Natural killer cell treated with Interleukin-12 subunit alpha and Interleukin-12 subunit beta and Interleukin-15 and Interleukin-18, amount 100 ng/mL, for 72 hours (primary cell): ENCODE data around the gene DPYD. TPM values are rescaled to one million over a fixed set of nuclear protein-coding genes. Genes with fewer than 3 reads are reported as not detected.

Source experiments
- ATAC-seq, 2 donors: fragments of 150-1000 bp; cut with Tn5 transposase in 1 of 2; sonication (Bioruptor Pico), chemical (Tn5 transposase) in 1 of 2; 2 replicates each; pipeline ENCODE4 v1.10.0; 2021
- DNase-seq: peaks from one replicate; pipeline ENCODE4 v3.0.0; 2022; ENCODE audit warnings: low spot score
- H3K27ac Mint-ChIP-seq, 2 donors: 1 replicate in 1 of 2; 2 replicates in 1 of 2; pipeline ENCODE4 v1.8.0; 2022; ENCODE audit warnings: mixed read lengths in 2 of 2, mild to moderate bottlenecking in 1 of 2, moderate library complexity in 1 of 2
- H3K27me3 Mint-ChIP-seq, 2 donors: 1 replicate in 1 of 2; 2 replicates in 1 of 2; pipeline ENCODE4 v1.8.0; 2022; ENCODE audit warnings: mixed read lengths in 2 of 2
- H3K36me3 Mint-ChIP-seq: one replicate; pipeline ENCODE4 v1.8.0; 2022; ENCODE audit warnings: mixed read lengths
- H3K4me1 Mint-ChIP-seq, 2 donors: 1 replicate in 1 of 2; 2 replicates in 1 of 2; pipeline ENCODE4 v1.8.0; 2022; ENCODE audit warnings: low read depth in 2 of 2, mixed read lengths in 2 of 2, mild to moderate bottlenecking in 1 of 2
- H3K4me3 Mint-ChIP-seq: one replicate; pipeline ENCODE4 v1.8.0; 2022; ENCODE audit warnings: mixed read lengths
- H3K9me3 Mint-ChIP-seq: 2 replicates; pipeline ENCODE4 v1.8.0; 2022; ENCODE audit warnings: mixed read lengths
- total RNA-seq, 2 donors: library from RNA; stranded (reverse); gene quantifications; one replicate each; pipeline ENCODE4 v1.2.3, GENCODE V29; 2022

DPYD gene
- total RNA-seq, 2 donors from 2014 or later = 33.9 to 34.8 TPM

DNA sequence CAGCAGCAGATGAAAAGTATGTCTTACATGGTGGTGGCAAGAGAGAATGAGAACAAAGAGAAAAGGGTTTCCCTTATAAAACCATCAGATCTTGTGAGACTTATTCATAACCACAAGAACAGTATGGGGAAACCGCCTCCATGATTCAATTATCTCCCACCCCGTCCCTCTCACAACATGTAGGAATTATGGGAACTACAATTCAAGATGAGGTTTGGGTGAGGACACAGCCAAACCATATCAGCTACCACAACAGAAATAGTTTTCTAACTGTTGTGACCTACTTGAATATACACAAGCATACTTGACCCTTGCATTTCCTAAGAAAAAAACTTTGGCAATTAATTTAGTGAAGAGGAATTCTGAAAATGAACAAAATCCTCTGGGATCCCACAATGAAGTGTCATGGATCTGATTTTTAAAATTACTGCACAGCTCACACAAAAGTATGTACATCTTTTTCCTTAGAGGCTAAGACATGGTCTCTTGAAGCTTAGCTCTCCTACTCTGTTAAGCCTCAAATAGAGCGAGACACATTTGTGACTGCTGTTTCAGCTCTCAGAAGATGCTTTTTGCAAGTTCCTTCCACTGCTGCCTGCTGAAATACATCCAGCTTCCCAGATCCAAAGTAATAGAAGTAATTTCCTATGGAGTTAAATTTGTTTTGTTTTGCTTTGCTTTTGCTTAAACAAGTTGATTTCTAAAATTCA is 265.8 kb downstream of the DPYD start:
- ATAC-seq = no peak
- Mint-ChIP-seq H3K4me3 (no peak overlapping the region), H3K9me3 (no peaks in the 10 kb centered on the region), H3K36me3 (no peaks in the 10 kb centered on the region), H3K27ac (no peak overlapping the region), H3K27me3 (no peaks in the 10 kb centered on the region), H3K4me1 (peaks cover 3 to 10% of the 10 kb centered on the region in 2 donors)
- no peak for DNase-seq

GRCh38 chr1:97651250-97651649 is 269.6 kb downstream of the DPYD start:
- no peaks in the 10 kb centered on the region for H3K27me3 Mint-ChIP-seq
- H3K4me3 Mint-ChIP-seq = no peak overlapping the region
- no peak for DNase-seq
- H3K4me1 Mint-ChIP-seq = peaks cover 3 to 10% of the 10 kb centered on the region in 2 donors
- no peak overlapping the region for H3K27ac Mint-ChIP-seq
- peaks cover 5% of the 10 kb centered on the region for H3K9me3 Mint-ChIP-seq
- ATAC-seq = no peak
- H3K36me3 Mint-ChIP-seq = peaks cover 13% of the 10 kb centered on the region

DNA sequence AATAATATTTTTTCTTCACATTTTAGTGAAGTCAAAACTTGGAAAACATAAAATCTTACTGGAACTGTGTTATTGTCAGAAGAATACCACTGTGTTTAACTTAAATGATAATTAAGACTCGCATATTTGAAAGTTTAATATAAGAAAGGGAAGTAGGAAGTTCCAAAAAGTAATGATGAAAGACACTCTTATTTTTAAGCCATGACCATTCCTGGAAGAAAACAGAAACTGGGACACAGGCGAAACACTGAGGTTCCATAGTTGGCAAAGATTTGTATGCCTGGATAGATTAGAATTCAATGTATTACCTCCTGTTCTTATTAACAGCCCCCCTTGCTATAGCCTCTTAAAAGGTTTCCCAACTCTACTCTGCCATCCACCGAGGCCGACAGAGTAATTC is 271.2 kb downstream of the DPYD start:
- peaks cover 20% of the 10 kb centered on the region for H3K36me3 Mint-ChIP-seq
- no peaks in the 10 kb centered on the region for H3K27me3 Mint-ChIP-seq
- H3K4me1 Mint-ChIP-seq = peaks cover 3 to 10% of the 10 kb centered on the region in 2 donors
- H3K27ac Mint-ChIP-seq = no peak overlapping the region
- H3K9me3 Mint-ChIP-seq = peaks cover 7% of the 10 kb centered on the region
- DNase-seq = no peak
- ATAC-seq = no peak
- H3K4me3 Mint-ChIP-seq = no peak overlapping the region

GRCh38 chr1:97647776-97648175 is 273.1 kb downstream of the DPYD start:
- DNase-seq (no peak), ATAC-seq (no peak)
- Mint-ChIP-seq H3K27ac (no peak overlapping the region), H3K9me3 (peaks cover 7% of the 10 kb centered on the region), H3K4me1 (peaks cover 1 to 2% of the 10 kb centered on the region in 2 donors), H3K36me3 (peaks cover 20% of the 10 kb centered on the region), H3K27me3 (no peaks in the 10 kb centered on the region), H3K4me3 (no peak overlapping the region)

DNA sequence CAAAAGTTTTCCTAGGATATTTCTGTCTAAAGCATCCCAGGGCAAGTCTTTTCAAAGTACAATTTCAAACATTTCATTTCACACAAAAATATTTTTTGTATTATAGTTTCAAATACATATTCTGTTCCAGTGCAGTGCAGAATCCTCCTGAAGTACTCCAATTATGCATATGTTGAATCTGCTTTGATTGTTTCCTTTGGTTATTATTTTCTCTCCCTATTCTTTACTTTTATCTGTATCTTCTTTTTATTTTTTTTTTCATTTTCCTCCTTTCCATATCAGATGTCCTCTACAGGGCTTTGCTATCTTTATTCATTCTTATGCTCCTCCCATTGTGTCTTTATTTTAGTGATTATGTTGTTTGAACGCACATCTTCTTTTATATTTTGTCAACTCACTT is 274.8 kb downstream of the DPYD start:
- DNase-seq (no peak), ATAC-seq (no peak)
- Mint-ChIP-seq H3K9me3 (peaks cover 7% of the 10 kb centered on the region), H3K36me3 (peaks cover 20% of the 10 kb centered on the region), H3K4me3 (no peak overlapping the region), H3K27me3 (no peaks in the 10 kb centered on the region), H3K27ac (no peak overlapping the region), H3K4me1 (peaks cover 0 to 5% of the 10 kb centered on the region in 2 donors)

- no peak for ATAC-seq
- no peaks in the 10 kb centered on the region for H3K9me3 Mint-ChIP-seq
- H3K27me3 Mint-ChIP-seq = no peaks in the 10 kb centered on the region
- H3K4me3 Mint-ChIP-seq = no peak overlapping the region
- H3K27ac Mint-ChIP-seq = no peak overlapping the region
- peaks cover 0 to 5% of the 10 kb centered on the region in 2 donors for H3K4me1 Mint-ChIP-seq
- no peak for DNase-seq
- peaks cover 6% of the 10 kb centered on the region for H3K36me3 Mint-ChIP-seq
Measured at GRCh38 chr1:97640677-97641076, 280.2 kb downstream of the DPYD start.

DNA sequence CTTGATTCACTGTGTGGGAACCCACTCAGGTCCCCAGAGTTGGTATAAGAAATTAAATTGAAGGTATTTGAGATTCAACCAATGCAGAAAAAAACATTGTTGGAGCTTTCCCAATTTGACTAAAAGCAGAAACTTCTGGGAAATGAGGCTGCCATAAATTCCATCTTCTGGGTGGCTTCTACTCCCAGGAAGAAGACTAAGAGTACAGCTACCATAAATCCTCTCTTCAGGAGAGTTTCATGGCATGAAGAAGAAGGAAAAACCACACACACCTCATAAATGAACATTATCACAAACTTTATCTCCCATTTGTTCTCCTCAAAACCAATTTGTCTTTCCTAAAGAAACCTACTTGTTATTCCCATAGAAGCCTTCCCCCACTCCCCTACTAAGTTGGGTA is 283.9 kb downstream of the DPYD start:
- Mint-ChIP-seq H3K9me3 (no peaks in the 10 kb centered on the region), H3K4me3 (no peak overlapping the region), H3K27me3 (no peaks in the 10 kb centered on the region), H3K27ac (no peak overlapping the region), H3K4me1 (peaks cover 4 to 8% of the 10 kb centered on the region in 2 donors), H3K36me3 (peaks cover 5% of the 10 kb centered on the region)
- DNase-seq = no peak
- ATAC-seq = no peak

DNA sequence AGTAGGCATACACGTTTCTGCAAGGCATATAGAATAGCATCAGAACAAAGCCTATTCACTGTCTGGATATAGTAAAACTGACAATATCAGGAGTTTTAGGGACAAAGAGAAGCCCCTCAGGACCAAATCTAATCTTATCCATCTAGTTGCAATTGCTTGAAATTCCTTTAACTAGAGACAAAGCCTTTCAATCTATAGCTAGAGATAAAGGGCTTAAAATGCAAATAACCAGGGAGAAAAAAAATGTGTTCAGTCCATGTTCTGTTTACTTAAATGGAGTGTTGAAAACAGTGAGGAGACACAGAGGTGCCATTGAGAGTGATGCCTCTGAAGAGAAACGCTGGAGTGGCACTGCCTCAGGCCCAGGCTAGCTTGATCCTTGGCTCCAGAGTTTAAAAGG is 286.1 kb downstream of the DPYD start:
- Mint-ChIP-seq H3K4me3 (no peak overlapping the region), H3K9me3 (no peaks in the 10 kb centered on the region), H3K27ac (no peak overlapping the region), H3K36me3 (peaks cover 5% of the 10 kb centered on the region), H3K27me3 (no peaks in the 10 kb centered on the region), H3K4me1 (peaks cover 7 to 11% of the 10 kb centered on the region in 2 donors)
- DNase-seq = no peak
- ATAC-seq = no peak

- no peak overlapping the region for H3K27ac Mint-ChIP-seq
- no peak for DNase-seq
- H3K4me3 Mint-ChIP-seq = no peak overlapping the region
- H3K36me3 Mint-ChIP-seq = no peaks in the 10 kb centered on the region
- no peaks in the 10 kb centered on the region for H3K9me3 Mint-ChIP-seq
- ATAC-seq = no peak
- H3K27me3 Mint-ChIP-seq = no peaks in the 10 kb centered on the region
- peaks cover 7 to 11% of the 10 kb centered on the region in 2 donors for H3K4me1 Mint-ChIP-seq
Measured at GRCh38 chr1:97632776-97633175, 288.1 kb downstream of the DPYD start.

DNA sequence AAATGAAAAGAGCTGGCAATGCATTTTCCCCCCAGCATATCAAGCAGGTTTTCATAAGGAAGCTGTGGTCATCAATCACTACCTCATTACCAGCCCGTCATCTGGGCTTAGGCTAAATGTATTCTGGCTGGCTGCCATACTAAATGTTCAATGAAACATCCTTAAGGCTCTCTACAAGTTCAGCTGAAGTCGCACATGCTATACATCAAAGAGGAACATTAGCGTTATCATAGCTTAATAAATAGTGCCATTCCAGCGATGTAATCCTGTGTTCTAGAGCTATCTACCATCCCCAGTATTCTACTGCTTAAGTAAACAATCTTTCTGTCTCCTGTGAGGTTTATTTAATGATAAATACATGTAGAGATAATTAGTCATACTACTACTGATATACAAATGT is 288.8 kb downstream of the DPYD start:
- ATAC-seq = no peak
- Mint-ChIP-seq H3K4me1 (peaks cover 7 to 11% of the 10 kb centered on the region in 2 donors), H3K27ac (no peak overlapping the region), H3K4me3 (no peak overlapping the region), H3K36me3 (no peaks in the 10 kb centered on the region), H3K9me3 (no peaks in the 10 kb centered on the region), H3K27me3 (no peaks in the 10 kb centered on the region)
- DNase-seq = no peak

- no peaks in the 10 kb centered on the region for H3K27me3 Mint-ChIP-seq
- no peak for DNase-seq
Measured at GRCh38 chr1:97630948-97631347, 289.9 kb downstream of the DPYD start.

DNA sequence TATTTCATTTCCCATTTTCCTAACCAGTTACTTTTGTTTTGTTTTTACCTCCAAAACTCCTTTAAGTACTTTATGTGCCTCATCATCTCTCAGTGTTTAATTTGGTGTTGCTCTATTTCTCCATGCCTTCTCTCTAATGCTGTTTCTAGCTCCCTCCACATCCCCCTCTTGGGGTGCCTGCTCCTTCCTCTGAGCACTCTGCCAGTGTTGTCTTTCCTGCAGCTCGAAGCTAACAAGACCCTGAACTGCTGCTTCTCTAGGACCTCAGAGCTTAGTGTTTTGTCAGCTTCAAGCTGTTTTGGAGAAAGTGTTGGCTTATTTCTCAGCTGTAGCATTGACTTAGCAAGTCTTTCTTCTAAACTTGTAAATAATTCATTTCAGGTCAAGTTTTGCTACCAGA is 290.6 kb downstream of the DPYD start:
- no peak for ATAC-seq
- H3K4me3 Mint-ChIP-seq = no peak overlapping the region
- no peaks in the 10 kb centered on the region for H3K36me3 Mint-ChIP-seq
- peaks cover 10 to 11% of the 10 kb centered on the region in 2 donors for H3K4me1 Mint-ChIP-seq
- no peak overlapping the region for H3K27ac Mint-ChIP-seq
- no peaks in the 10 kb centered on the region for H3K9me3 Mint-ChIP-seq
- no peaks in the 10 kb centered on the region for H3K27me3 Mint-ChIP-seq
- DNase-seq = no peak

More at GRCh38 chr1:97630948-97631347, 289.9 kb downstream of the DPYD start:
- Mint-ChIP-seq H3K27ac (no peak overlapping the region), H3K4me1 (peaks cover 7 to 11% of the 10 kb centered on the region in 2 donors), H3K9me3 (no peaks in the 10 kb centered on the region), H3K4me3 (no peak overlapping the region), H3K36me3 (no peaks in the 10 kb centered on the region)
- no peak for ATAC-seq

- Mint-ChIP-seq H3K4me3 (no peak overlapping the region), H3K27me3 (no peaks in the 10 kb centered on the region), H3K9me3 (no peaks in the 10 kb centered on the region), H3K4me1 (peaks cover 0 to 3% of the 10 kb centered on the region in 2 donors), H3K36me3 (no peaks in the 10 kb centered on the region), H3K27ac (no peak overlapping the region)
- no peak for DNase-seq
- ATAC-seq = no peak
Measured at GRCh38 chr1:97623220-97623619, 297.6 kb downstream of the DPYD start.

- Mint-ChIP-seq H3K4me3 (no peak overlapping the region), H3K36me3 (no peaks in the 10 kb centered on the region), H3K27ac (no peak overlapping the region), H3K9me3 (no peaks in the 10 kb centered on the region), H3K27me3 (no peaks in the 10 kb centered on the region), H3K4me1 (peaks cover 0 to 3% of the 10 kb centered on the region in 2 donors)
- DNase-seq (no peak), ATAC-seq (no peak)
Measured at GRCh38 chr1:97621955-97622354, 298.9 kb downstream of the DPYD start.

DNA sequence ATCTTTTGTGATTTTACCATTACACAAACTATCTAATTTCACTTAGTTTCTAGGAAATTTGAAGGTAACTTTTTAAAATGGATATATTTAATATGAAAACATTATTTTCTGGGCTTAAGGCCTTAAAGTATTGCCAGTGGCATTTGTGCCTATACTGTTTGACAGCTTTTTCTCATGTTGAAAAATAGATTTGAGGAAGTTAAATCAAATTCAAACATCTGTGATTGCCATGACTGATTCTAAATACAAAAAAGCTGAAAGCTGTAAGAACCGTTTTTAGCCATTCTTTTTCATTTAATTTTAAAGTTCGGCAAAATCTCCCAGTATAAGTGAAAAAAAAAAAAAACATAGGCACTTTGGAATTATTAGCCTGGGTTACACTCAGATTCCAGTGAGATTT is 301.1 kb downstream of the DPYD start:
- no peaks in the 10 kb centered on the region for H3K9me3 Mint-ChIP-seq
- no peak overlapping the region for H3K4me3 Mint-ChIP-seq
- H3K4me1 Mint-ChIP-seq = no peaks in the 10 kb centered on the region
- ATAC-seq = no peak
- H3K27me3 Mint-ChIP-seq = no peaks in the 10 kb centered on the region
- H3K27ac Mint-ChIP-seq = no peak overlapping the region
- no peaks in the 10 kb centered on the region for H3K36me3 Mint-ChIP-seq
- no peak for DNase-seq
